Endothelial cell of umbilical vein (primary cell): ENCODE data around the gene SEMA3G. TPM values are rescaled to one million over a fixed set of nuclear protein-coding genes. Genes with fewer than 3 reads are reported as not detected.

Source experiments
- BruUV-seq: library from RNA; stranded (reverse); fragments of 400-500 nt; replicated peaks from 2 replicates; lab custom pipeline; 2021; lab: Mats Ljungman, UMichigan
- CTCF ChIA-PET: fragments of 300-600, 350-600 bp; sonication (Branson Sonifier 250); formaldehyde crosslinking; loops from one replicate; lab custom pipeline; 2021; ENCODE audit warnings: antibody characterized with exemption, inconsistent platforms; lab: Charles Lee
- POLR2A ChIA-PET: fragments of 300-600, 350-600 bp; sonication (Branson Sonifier 250); formaldehyde crosslinking; loops from one replicate; lab custom pipeline; 2021; ENCODE audit warnings: antibody characterized with exemption, inconsistent platforms; lab: Charles Lee
- DNase-seq: peaks from one replicate; pipeline ENCODE4 v3.0.0-alpha.2; 2011; ENCODE audit warnings: low read depth, low spot score
- FAIRE-seq: peaks from 2 replicates; lab custom pipeline; 2011; peaks lifted over from hg19 to GRCh38; lab: Jason Lieb, UNC
- H2AFZ ChIP-seq: 2 replicates; pipeline ENCODE4 v1.6.0; 2012; ENCODE audit warnings: low read depth, low read length, control low read depth, inconsistent platforms
- H3K27ac ChIP-seq: 2 replicates; pipeline ENCODE4 v1.5.1; 2011; ENCODE audit warnings: low read depth, mild to moderate bottlenecking, control low read depth, low read length, moderate library complexity; ENCODE audit not compliant: insufficient read depth
- H3K27me3 ChIP-seq, 2 experiments: 2 replicates each; pipeline versions ENCODE4 v1.6.0 to v1.6.1; 2011; ENCODE audit warnings: low read length in 2 of 2, mixed read lengths in 1 of 2; ENCODE audit not compliant: control insufficient read depth in 2 of 2, insufficient read depth in 2 of 2
- H3K36me3 ChIP-seq, 2 experiments: 2 replicates in 1 of 2; 3 replicates in 1 of 2; pipeline ENCODE4 v1.5.1; 2011; ENCODE audit warnings: low read length in 2 of 2, mild to moderate bottlenecking in 1 of 2, moderate library complexity in 1 of 2; ENCODE audit not compliant: control insufficient read depth in 2 of 2, insufficient read depth in 2 of 2; ENCODE audit errors: extremely low read depth in 1 of 2
- H3K4me1 ChIP-seq: 3 replicates; pipeline ENCODE4 v1.5.1; 2011; ENCODE audit warnings: mild to moderate bottlenecking, low read length; ENCODE audit not compliant: control insufficient read depth, insufficient read depth; ENCODE audit errors: extremely low read depth
- H3K4me2 ChIP-seq: 2 replicates; pipeline ENCODE4 v1.6.1; 2011; ENCODE audit warnings: low read length, control low read depth, mixed read lengths; ENCODE audit not compliant: insufficient read depth
- H3K4me3 ChIP-seq, 3 experiments: fragments of 200-600 bp in 1 of 3; sonication (generic), shearing (Covaris generic) in 1 of 3; replicated peaks in 1 of 3; 2 replicates each; pipeline ENCODE4 v1.5.1; 2011 to 2016; ENCODE audit warnings: control low read depth in 3 of 3, low read length in 3 of 3, mild to moderate bottlenecking in 2 of 3, inconsistent platforms in 1 of 3, low read depth in 1 of 3, moderate library complexity in 1 of 3; ENCODE audit not compliant: insufficient read depth in 1 of 3
- H3K79me2 ChIP-seq: 2 replicates; pipeline ENCODE4 v1.6.0; 2012; ENCODE audit warnings: low read length, inconsistent platforms; ENCODE audit not compliant: control insufficient read depth, insufficient read depth
- H3K9ac ChIP-seq: replicated peaks from 2 replicates; pipeline ENCODE3; 2011; ENCODE audit warnings: low read length, control low read depth; ENCODE audit not compliant: insufficient read depth; ENCODE audit errors: extremely low read depth
- H3K9me1 ChIP-seq: replicated peaks from 3 replicates; pipeline ENCODE4 v1.6.0; 2011; ENCODE audit warnings: mild to moderate bottlenecking, low read length; ENCODE audit not compliant: control insufficient read depth, insufficient read depth; ENCODE audit errors: extremely low read depth
- H3K9me3 ChIP-seq: replicated peaks from 2 replicates; pipeline ENCODE4 v1.5.1; 2012; ENCODE audit warnings: low read length, inconsistent platforms; ENCODE audit not compliant: control insufficient read depth, insufficient read depth
- H4K20me1 ChIP-seq: replicated peaks from 2 replicates; pipeline ENCODE3; 2011; ENCODE audit warnings: mild to moderate bottlenecking, low read length; ENCODE audit not compliant: control insufficient read depth, insufficient read depth; ENCODE audit errors: extremely low read depth
- CTCF ChIP-seq, 2 donors: IDR thresholded peaks; 1 replicate in 1 of 2; 2 replicates in 1 of 2; pipeline ENCODE4 v1.5.1; 2011; ENCODE audit warnings: low read length in 2 of 2, mild to moderate bottlenecking in 2 of 2, moderate library complexity in 2 of 2, control low read depth in 1 of 2, inconsistent platforms in 1 of 2, low read depth in 1 of 2; ENCODE audit not compliant: insufficient read depth in 1 of 2; ENCODE audit errors: extremely low read depth in 1 of 2
- EZH2 ChIP-seq: IDR thresholded peaks from 2 replicates; pipeline ENCODE4 v1.6.1; 2012; ENCODE audit warnings: borderline replicate concordance, low read depth, mild to moderate bottlenecking, moderate library complexity, low read length, inconsistent platforms; ENCODE audit not compliant: severe bottlenecking
- FOS ChIP-seq: IDR thresholded peaks from 2 replicates; pipeline ENCODE4 v1.6.1; 2011; ENCODE audit warnings: mild to moderate bottlenecking, low read length, moderate library complexity, borderline replicate concordance; ENCODE audit not compliant: insufficient read depth
- MYC ChIP-seq: IDR thresholded peaks from one replicate; pipeline ENCODE4 v1.6.1; 2011; ENCODE audit warnings: mild to moderate bottlenecking, low read depth, low read length
- POLR2A ChIP-seq: IDR thresholded peaks from 2 replicates; pipeline ENCODE4 v1.6.1; 2012; ENCODE audit warnings: low read depth, mild to moderate bottlenecking, control low read depth, low read length
- POLR2AphosphoS5 ChIP-seq: IDR thresholded peaks from 2 replicates; pipeline ENCODE4 v1.6.1; 2012; ENCODE audit warnings: low read depth, mild to moderate bottlenecking, control low read depth, low read length, moderate library complexity; ENCODE audit not compliant: insufficient read depth
- dilution Hi-C: fragments of 300-500 bp; cut with MboI; formaldehyde crosslinking; loops from one replicate; pipeline ENCODE4 v1.15.0; 2019; ENCODE audit warnings: low sequenced_read_pairs; ENCODE audit not compliant: extremely low pct_ligation_motif_present
- intact Hi-C: fragments of 100-400 bp; cut with micrococcal nuclease; formaldehyde crosslinking; loops from one replicate; pipeline ENCODE4 v1.10.0; 2022
- polyA plus RNA-seq, 4 experiments: library from polyadenylated mRNA; depleted of rRNA in 3 of 4; stranded (reverse) in 3 of 4; unstranded in 1 of 4; fragments of >200 nt; gene quantifications; 2 replicates each; pipeline versions ENCODE4 v1.2.1 to v1.2.3, GENCODE V29; 2011 to 2012; ENCODE audit warnings: missing spikeins in 1 of 4
- total RNA-seq: library from RNA; stranded (reverse); gene quantifications from 2 replicates; pipeline ENCODE4 v1.2.3, GENCODE V29; 2021

Gene SEMA3G
- total and polyA plus RNA-seq, 2 donors (not counting 3 experiments of a cell fraction or from before 2014, with no cell fraction given) = 22.6 to 27.9 TPM

GRCh38 chr3:52471371-52472238 lies 26.7 kb upstream of the SEMA3G start:
- peaks cover 8% of the 10 kb centered on the region for H3K79me2 ChIP-seq
- FAIRE-seq (peak; percentile 76), DNase-seq (peak; percentile 74)
- H4K20me1 ChIP-seq = no peaks in the 10 kb centered on the region
- no peaks in the 10 kb centered on the region for H3K27me3 ChIP-seq
- H3K4me1 ChIP-seq = no peaks in the 10 kb centered on the region
- H3K27ac ChIP-seq = no peak overlapping the region
- TF ChIP-seq FOS = no peak
- no peak for TF ChIP-seq MYC
- TF ChIP-seq CTCF (IDR thresholded peaks at IDR 0.05; ENCODE audit: extremely low read depth in 1 of 2, insufficient read depth in 1 of 2, low read depth in 1 of 2, low read length in 2 of 2) = peak; percentile 75 to 86
- TF ChIP-seq POLR2AphosphoS5 = peak; percentile 31
- TF ChIP-seq EZH2 = no peak
- TF ChIP-seq POLR2A = no peak
- no peak overlapping the region for H3K4me2 ChIP-seq
- H3K9me3 ChIP-seq = no peaks in the 10 kb centered on the region
- dilution Hi-C loops = no loop called here
- no peak overlapping the region for H3K9ac ChIP-seq
- POLR2A ChIA-PET = no interaction called here
- H3K4me3 ChIP-seq = no peak overlapping the region
- intact Hi-C loops = loop anchor here (1.0 to 10.0 kb wide), 3 partner anchors 24 to 213 kb away; partner anchors contain the start of genes GNL3, PBRM1 and STAB1
- H3K9me1 ChIP-seq = no peaks in the 10 kb centered on the region
- no peak overlapping the region for H2AFZ ChIP-seq
- no TSS peak for BruUV-seq
- H3K36me3 ChIP-seq = peaks cover 22 to 37% of the 10 kb centered on the region in 2 experiments
- CTCF ChIA-PET = interaction anchor here (0.6 to 5.2 kb wide), 14 partner anchors 11 to 189 kb away, joined by 3 to 29 read pairs (median 5); partner anchors contain the start of genes STAB1 and UQCC5
